Stimulated activated CD8-positive, alpha-beta memory T cell treated with anti-CD3 and anti-CD28 coated beads, Interleukin-7, amount 100 ng/mL, for 1 hour (primary cell): ENCODE measurements around the gene UNC45A.
"Not testable (repeated sequence)": the region's sequence is repeated elsewhere in the genome, so short reads cannot be mapped to it uniquely, and the experiment has no call there.

Source experiments
- DNase-seq, 2 donors: peaks; one replicate each; pipeline ENCODE4 v3.0.0-alpha.2; 2020; ENCODE audit warnings: low read depth in 2 of 2

UNC45A gene

DNA sequence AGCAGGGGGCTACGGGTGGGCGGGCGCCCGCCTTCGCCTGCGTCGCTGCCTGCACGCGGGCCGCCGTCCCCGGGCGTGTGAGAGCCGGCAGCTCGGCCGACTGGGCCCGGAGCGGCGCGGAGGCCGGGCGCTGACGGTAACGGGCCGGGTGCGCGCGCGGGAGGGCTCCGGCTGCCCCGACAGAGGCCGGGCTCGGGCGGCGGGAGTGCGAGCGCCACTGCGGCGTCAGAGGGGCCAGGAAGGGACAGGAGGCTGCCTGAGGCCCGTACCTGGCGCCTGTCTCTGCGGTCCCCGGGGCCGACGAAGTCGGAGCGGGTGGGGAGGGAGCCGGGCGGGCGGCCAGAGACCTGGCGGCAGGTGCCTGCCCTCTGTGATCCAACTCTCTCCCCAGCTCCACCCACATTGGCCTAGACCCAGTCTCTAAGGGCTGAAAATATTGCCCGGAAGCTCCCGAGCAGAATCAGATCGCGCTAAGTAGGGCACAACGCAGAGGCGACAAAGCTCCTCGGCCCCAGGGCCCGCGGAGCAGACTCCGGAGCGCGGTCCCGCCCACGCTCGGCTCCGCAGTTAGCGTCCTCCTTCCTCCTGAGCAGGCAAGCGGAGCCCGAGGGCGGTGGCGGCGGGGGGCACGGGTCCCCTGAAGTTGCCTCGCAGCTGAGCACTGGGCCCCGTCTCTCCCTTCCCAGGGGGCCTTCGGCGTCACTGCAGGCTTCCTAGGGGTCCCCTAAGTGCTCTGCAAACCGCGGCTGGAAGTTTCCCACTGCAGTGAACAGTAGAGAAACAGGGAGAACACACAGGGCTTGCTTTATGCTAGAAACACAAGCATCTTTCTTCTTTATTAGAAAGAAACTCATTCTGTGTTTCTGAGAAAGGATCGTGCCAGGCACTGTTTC, 32.0 kb upstream of the UNC45A start, which contains the start of gene MAN2A2:
TSS of gene MAN2A2 (plus strand) at position 463 of the 893 bp plus-strand sequence. CDS start 906 bp downstream, outside the sequence.
- DNase-seq, result peak; percentile 33 to 45

- no peak for DNase-seq
Measured at GRCh38 chr15:90903733-90904536, 31.1 kb upstream of the UNC45A start.

GRCh38 chr15:90904746-90905145, 30.3 kb upstream of the UNC45A start:
- no peak for DNase-seq

GRCh38 chr15:90905306-90906180, 29.5 kb upstream of the UNC45A start:
- no peak for DNase-seq

- no peak for DNase-seq
Measured at GRCh38 chr15:90906181-90906849, 28.8 kb upstream of the UNC45A start.

DNA sequence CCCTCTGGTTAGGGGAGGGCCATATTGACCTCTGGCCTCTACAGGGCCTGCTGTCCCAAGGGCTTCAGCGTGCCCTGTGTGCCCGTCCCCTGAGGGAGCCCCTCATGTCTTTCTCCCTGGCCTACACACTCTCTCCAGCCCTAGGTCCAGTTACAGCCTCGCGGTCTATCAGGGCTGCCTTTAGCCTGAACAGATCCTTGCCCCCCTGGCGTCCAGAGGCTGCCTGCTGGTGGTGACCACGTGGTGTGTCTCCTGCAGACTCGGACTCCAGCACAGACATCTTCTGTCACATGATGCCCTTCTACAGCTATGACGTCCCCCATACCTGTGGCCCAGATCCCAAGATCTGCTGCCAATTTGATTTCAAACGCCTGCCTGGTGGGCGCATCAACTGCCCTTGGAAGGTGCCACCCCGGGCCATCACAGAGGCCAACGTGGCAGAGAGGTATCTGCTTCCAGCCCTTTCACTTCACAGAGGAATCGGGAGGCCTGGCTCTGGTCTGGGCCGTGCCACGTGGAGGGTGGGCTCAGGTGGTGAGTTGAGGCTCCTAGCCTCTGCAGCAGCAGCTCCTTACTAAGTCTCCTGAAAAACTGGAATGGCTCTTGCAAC, 27.9 kb upstream of the UNC45A start:
- no peak for DNase-seq

GRCh38 chr15:90907838-90908507, 27.1 kb upstream of the UNC45A start:
- no peak for DNase-seq

DNA sequence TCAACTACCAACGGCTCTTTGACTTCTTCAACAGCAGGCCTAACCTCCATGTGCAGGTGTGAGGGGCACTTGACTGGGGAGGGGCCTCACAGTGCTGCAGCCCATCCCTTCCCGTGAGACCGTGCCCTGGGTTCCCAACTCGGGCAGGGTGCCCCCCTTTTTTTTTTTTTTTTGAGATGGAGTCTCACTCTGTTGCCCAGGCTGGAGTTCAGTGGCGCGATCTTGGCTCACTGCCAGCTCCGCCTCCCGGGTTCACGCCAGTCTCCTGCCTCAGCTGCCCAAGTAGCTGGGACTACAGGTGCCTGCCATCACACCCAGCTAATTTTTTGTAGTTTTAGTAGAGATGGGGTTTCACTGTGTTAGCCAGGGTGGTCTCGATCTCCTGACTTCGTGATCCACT, 25.6 kb upstream of the UNC45A start:
- not testable (repeated sequence) for DNase-seq

DNA sequence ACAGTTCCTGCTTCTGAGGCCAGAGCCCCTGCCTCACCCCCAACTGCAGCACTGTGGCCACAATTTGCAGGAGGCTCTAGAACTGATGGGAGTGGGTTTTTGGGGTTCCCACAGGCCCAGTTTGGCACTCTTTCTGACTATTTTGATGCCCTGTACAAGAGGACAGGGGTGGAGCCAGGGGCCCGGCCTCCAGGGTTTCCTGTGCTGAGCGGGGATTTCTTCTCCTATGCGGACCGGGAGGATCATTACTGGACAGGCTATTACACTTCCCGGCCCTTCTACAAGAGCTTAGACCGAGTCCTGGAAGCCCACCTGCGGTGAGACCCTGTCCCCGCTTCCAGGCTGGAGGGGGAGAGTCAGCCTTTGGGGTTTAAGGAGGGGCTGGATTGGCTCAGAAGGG, 25.1 kb upstream of the UNC45A start:
- DNase-seq, result no peak

GRCh38 chr15:90910441-90911301, 24.4 kb upstream of the UNC45A start:
- DNase-seq, result no peak

GRCh38 chr15:90911302-90911623, 23.8 kb upstream of the UNC45A start:
- no peak for DNase-seq

GRCh38 chr15:90911906-90912769, 22.9 kb upstream of the UNC45A start:
- DNase-seq, result no peak

- no peak for DNase-seq
Measured at GRCh38 chr15:90912770-90913075, 22.4 kb upstream of the UNC45A start.

DNA sequence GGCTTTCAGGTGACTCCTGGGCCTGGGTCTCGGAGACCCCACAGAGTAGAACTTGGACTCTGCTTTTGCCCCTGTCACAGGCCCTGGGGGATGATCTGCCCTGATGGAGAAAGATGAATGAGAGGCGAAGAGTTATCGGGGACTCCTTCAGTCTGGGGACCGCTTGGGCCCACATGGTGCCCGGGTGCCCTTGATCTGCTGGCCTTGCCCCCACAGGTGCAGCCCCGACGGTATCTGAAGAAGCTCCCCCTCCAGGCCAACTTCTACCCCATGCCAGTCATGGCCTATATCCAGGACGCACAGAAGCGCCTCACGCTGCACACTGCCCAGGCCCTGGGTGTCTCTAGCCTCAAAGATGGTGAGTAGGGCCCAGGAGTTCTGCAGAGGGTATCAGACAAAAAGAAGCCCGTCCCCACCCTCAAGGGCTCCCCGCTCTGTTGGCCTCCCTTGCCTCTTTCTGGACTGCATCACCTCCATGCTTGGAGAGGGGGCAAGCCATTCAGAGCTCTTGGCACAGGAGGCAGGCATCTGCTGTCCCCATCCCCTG, 21.6 kb upstream of the UNC45A start:
- DNase-seq, result no peak

GRCh38 chr15:90914305-90915080, 20.6 kb upstream of the UNC45A start:
- DNase-seq, result no peak

GRCh38 chr15:90915216-90915807, 19.8 kb upstream of the UNC45A start:
- DNase-seq, result no peak

- DNase-seq, result no peak
Measured at GRCh38 chr15:90915808-90916440, 19.2 kb upstream of the UNC45A start.
